ENCODE data around the gene CWC15. TPM values are rescaled to one million over a fixed set of nuclear protein-coding genes. Genes with fewer than 3 reads are reported as not detected.

CWC15 gene
- total RNA-seq, 6 donors from 2014 or later = 23.0 to 55.5 (median 42.6) TPM

GRCh38 chr11:94941131-94941530 lies 32.2 kb downstream of the CWC15 start:
- no peak for ATAC-seq (ENCODE audit: low FRiP score in 2 of 2)
- no peak for DNase-seq
- H3K9me3 ChIP-seq = no peaks in the 10 kb centered on the region
- no peak overlapping the region for H3K27ac ChIP-seq
- no peaks in the 10 kb centered on the region for H3K36me3 ChIP-seq
- 90% methylated on average over 4 of the region's 4 CpGs for WGBS, 2 donors
- no peak for TF ChIP-seq POLR2AphosphoS5 (IDR thresholded peaks at IDR 0.05)
- TF ChIP-seq CTCF (IDR thresholded peaks at IDR 0.05) = no peak
- no peaks in the 10 kb centered on the region for H3K27me3 ChIP-seq
- H3K4me1 ChIP-seq = peaks cover 4 to 5% (median 4%) of the 10 kb centered on the region in 4 donors
- no peak overlapping the region for H3K4me3 ChIP-seq

GRCh38 chr11:94939346-94939745 lies 34.0 kb downstream of the CWC15 start:
- no peak for DNase-seq
- H3K27ac ChIP-seq = peak overlapping the region in 1 of 4 donors; percentile 58

GRCh38 chr11:94938095-94939055 lies 35.0 kb downstream of the CWC15 start:
- ATAC-seq (ENCODE audit: low FRiP score in 2 of 2) (peak in 1 of 2 donors; percentile 69), DNase-seq (peak in 1 of 2 donors; percentile 40)
- TF ChIP-seq EP300 (IDR thresholded peaks at IDR 0.05) (no peak), POLR2AphosphoS5 (IDR thresholded peaks at IDR 0.05) (peak in 1 of 2 donors; percentile 40)
- Histone ChIP-seq H3K27me3 (no peaks in the 10 kb centered on the region), H3K36me3 (no peaks in the 10 kb centered on the region), H3K27ac (peak overlapping the region; percentile 31 to 58 (median 54)), H3K4me3 (no peak overlapping the region), H3K9me3 (no peaks in the 10 kb centered on the region), H3K4me1 (peaks cover 7 to 28% (median 13%) of the 10 kb centered on the region in 4 donors)
- WGBS, 2 donors = 39 to 41% methylated on average over 9 of the region's 9 CpGs

More at GRCh38 chr11:94939346-94939745, 34.0 kb downstream of the CWC15 start:
- H3K36me3 ChIP-seq = no peaks in the 10 kb centered on the region
- H3K27me3 ChIP-seq = no peaks in the 10 kb centered on the region
- 92 to 98% methylated on average over 2 of the region's 2 CpGs for WGBS, 2 donors
- H3K4me3 ChIP-seq = no peak overlapping the region
- no peak for TF ChIP-seq POLR2A (IDR thresholded peaks at IDR 0.05)
- TF ChIP-seq POLR2AphosphoS5 (IDR thresholded peaks at IDR 0.05) = no peak
- TF ChIP-seq EP300 (IDR thresholded peaks at IDR 0.05) = no peak
- TF ChIP-seq CTCF (IDR thresholded peaks at IDR 0.05) = no peak
- peaks cover 6 to 18% (median 7%) of the 10 kb centered on the region in 4 donors for H3K4me1 ChIP-seq
- H3K9me3 ChIP-seq = no peaks in the 10 kb centered on the region
- ATAC-seq (ENCODE audit: low FRiP score in 2 of 2) = no peak

GRCh38 chr11:94934846-94935245 lies 38.5 kb downstream of the CWC15 start:
- Histone ChIP-seq H3K4me3 (no peak overlapping the region), H3K27ac (peak overlapping the region in 2 of 4 donors; percentile 46 to 61), H3K9me3 (no peaks in the 10 kb centered on the region), H3K27me3 (no peaks in the 10 kb centered on the region), H3K4me1 (peaks cover 7 to 28% (median 13%) of the 10 kb centered on the region in 4 donors), H3K36me3 (no peaks in the 10 kb centered on the region)
- DNase-seq (no peak), ATAC-seq (ENCODE audit: low FRiP score in 2 of 2) (no peak)
- 60 to 65% methylated on average over 3 of the region's 3 CpGs for WGBS, 2 donors
- TF ChIP-seq EP300 (IDR thresholded peaks at IDR 0.05) = no peak
- TF ChIP-seq POLR2A (IDR thresholded peaks at IDR 0.05) = no peak
- no peak for TF ChIP-seq POLR2AphosphoS5 (IDR thresholded peaks at IDR 0.05)
- TF ChIP-seq CTCF (IDR thresholded peaks at IDR 0.05) = no peak

GRCh38 chr11:94934362-94934761 lies 39.0 kb downstream of the CWC15 start:
- TF ChIP-seq POLR2AphosphoS5 (IDR thresholded peaks at IDR 0.05) (no peak), EP300 (IDR thresholded peaks at IDR 0.05) (no peak), POLR2A (IDR thresholded peaks at IDR 0.05) (no peak), CTCF (IDR thresholded peaks at IDR 0.05) (no peak)
- Histone ChIP-seq H3K4me3 (no peak overlapping the region), H3K27me3 (no peaks in the 10 kb centered on the region), H3K36me3 (no peaks in the 10 kb centered on the region), H3K27ac (peak overlapping the region in 3 of 4 donors; percentile 42 to 61 (median 54)), H3K4me1 (peaks cover 7 to 28% (median 13%) of the 10 kb centered on the region in 4 donors), H3K9me3 (no peaks in the 10 kb centered on the region)
- ATAC-seq (ENCODE audit: low FRiP score in 2 of 2) = no peak
- no peak for DNase-seq
- 53 to 92% methylated on average over 2 to 4 of the region's 4 CpGs for WGBS, 2 donors

Measured in upper lobe of left lung (tissue), 6 donors.